NCI-H2107 treated with DMSO at 0.1 percent for 48 hours (cell line): ENCODE measurements around the gene SLC6A18.
"Not testable (repeated sequence)": the region's sequence is repeated elsewhere in the genome, so short reads cannot be mapped to it uniquely, and the experiment has no call there.

Experiments used
- DNase-seq: peaks from one replicate; lab custom pipeline; 2025; ENCODE audit not compliant: unreplicated experiment; lab: John Stamatoyannopoulos, UW

Gene SLC6A18

GRCh38 chr5:1252681-1253080 is 27.5 kb downstream of the SLC6A18 start:
- no peak for DNase-seq

- no peak for DNase-seq
These were observed 28.4 kb downstream of the SLC6A18 start for GRCh38 chr5:1253456-1254105.

- DNase-seq, result no peak
These were observed 29.0 kb downstream of the SLC6A18 start for GRCh38 chr5:1254196-1254595.

GRCh38 chr5:1255081-1255561 is 29.9 kb downstream of the SLC6A18 start:
- DNase-seq, result peak; percentile 89

GRCh38 chr5:1256776-1257175 is 31.6 kb downstream of the SLC6A18 start:
- DNase-seq, result no peak

- DNase-seq, result no peak
These were observed 32.2 kb downstream of the SLC6A18 start for GRCh38 chr5:1257363-1257762.

GRCh38 chr5:1257841-1258240 is 32.7 kb downstream of the SLC6A18 start:
- DNase-seq, result no peak

GRCh38 chr5:1259806-1260480 is 34.8 kb downstream of the SLC6A18 start:
- no peak for DNase-seq

GRCh38 chr5:1261643-1262042 is 36.5 kb downstream of the SLC6A18 start:
- DNase-seq, result no peak

- no peak for DNase-seq
These were observed 37.2 kb downstream of the SLC6A18 start for GRCh38 chr5:1262381-1262780.

GRCh38 chr5:1264211-1264610 is 39.0 kb downstream of the SLC6A18 start:
- no peak for DNase-seq

- DNase-seq, result no peak
These were observed 39.8 kb downstream of the SLC6A18 start for GRCh38 chr5:1265026-1265425.

- DNase-seq, result no peak
These were observed 40.6 kb downstream of the SLC6A18 start for GRCh38 chr5:1265461-1266455.

- no peak for DNase-seq
These were observed 41.6 kb downstream of the SLC6A18 start for GRCh38 chr5:1266791-1267190.

GRCh38 chr5:1267464-1267863 is 42.3 kb downstream of the SLC6A18 start:
- DNase-seq, result not testable (repeated sequence)

- DNase-seq, result no peak
These were observed 42.9 kb downstream of the SLC6A18 start for GRCh38 chr5:1268056-1268455.

- DNase-seq, result no peak
These were observed 43.5 kb downstream of the SLC6A18 start for GRCh38 chr5:1268666-1269065.

- DNase-seq, result no peak
These were observed 45.2 kb downstream of the SLC6A18 start for GRCh38 chr5:1270426-1270825.

GRCh38 chr5:1270933-1271914 is 46.0 kb downstream of the SLC6A18 start:
- no peak for DNase-seq

GRCh38 chr5:1272201-1272600 is 47.0 kb downstream of the SLC6A18 start:
- no peak for DNase-seq
